Measurements from ENCODE around the gene PNPLA2.
A peak's percentile ranks its signal among the peaks of the same experiment; 100 is the strongest.

Gene PNPLA2

DNA sequence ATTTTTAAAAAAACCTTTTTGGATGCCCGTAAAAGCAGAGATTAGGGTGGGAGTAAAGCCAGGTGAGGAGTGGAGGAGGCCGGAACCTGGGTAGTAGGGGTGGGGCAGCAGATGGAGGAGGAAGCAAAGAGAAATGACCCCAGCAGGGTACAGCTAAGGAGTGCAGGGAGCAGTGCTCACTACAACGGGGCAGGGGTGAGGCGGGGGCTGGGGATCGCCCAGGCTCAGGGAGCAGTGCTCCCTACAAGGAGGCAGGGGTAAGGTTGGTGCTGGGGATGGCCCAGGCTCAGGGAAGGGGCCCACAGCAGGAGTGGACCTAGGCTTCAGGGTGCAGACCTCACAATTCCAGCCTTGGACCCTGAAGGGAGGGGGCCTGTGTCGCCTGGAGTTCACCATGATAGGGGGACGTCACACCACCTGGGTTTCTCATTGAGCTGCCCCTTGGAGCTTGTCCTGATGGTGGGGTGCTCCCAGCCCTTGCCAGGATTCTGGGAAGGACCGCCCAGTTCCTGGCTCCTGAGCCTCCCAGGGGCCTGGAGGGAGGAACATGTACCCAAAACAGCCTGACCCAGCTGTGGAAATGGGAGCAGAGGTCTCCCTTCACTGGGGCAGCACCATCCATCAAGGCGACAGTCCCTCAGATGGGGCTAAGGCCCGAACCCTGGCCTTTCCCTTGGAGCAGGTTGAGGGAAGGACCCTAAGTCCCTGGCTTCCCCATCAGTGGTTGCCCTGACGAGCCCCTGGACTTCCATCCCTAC lies 2.9 kb upstream of the PNPLA2 start:
- peaks cover 46% of the 10 kb centered on the region for H3K4me1 ChIP-seq (ENCODE audit: control insufficient read depth, insufficient read depth, low read length)
- DNase-seq (ENCODE audit: low read depth): no peak
- H3K9me3 ChIP-seq (ENCODE audit: control insufficient read depth, low read length): no peaks in the 10 kb centered on the region
- H3K4me3 ChIP-seq (ENCODE audit: low read length): no peak overlapping the region
- peak overlapping the region; percentile 65 for H3K9ac ChIP-seq (ENCODE audit: low read length)
- peaks cover 40% of the 10 kb centered on the region for H3K36me3 ChIP-seq (ENCODE audit: control insufficient read depth, insufficient read depth, low read length, severe bottlenecking)
- no peaks in the 10 kb centered on the region for H3K27me3 ChIP-seq (replicated peaks; ENCODE audit: control insufficient read depth, insufficient read depth, low read length)

DNA sequence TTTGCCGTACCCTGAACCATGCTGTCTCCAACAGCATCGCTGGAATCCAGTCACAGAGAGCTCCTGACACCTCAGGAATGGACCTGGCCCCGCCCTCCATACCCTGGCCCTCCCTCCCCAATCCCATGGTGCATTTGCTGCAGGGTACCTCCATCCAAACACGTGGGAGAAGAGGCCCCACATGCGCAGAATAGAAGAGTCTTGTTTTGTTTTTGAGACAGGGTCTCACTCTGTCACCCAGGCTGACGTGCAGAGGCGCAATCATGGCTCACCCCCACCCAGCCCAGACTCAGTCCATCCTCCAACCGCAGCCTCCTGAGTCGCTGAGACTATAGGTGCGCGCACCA lies 2.3 kb upstream of the PNPLA2 start:
- H3K27me3 ChIP-seq (replicated peaks; ENCODE audit: control insufficient read depth, insufficient read depth, low read length): no peaks in the 10 kb centered on the region
- peaks cover 46% of the 10 kb centered on the region for H3K4me1 ChIP-seq (ENCODE audit: control insufficient read depth, insufficient read depth, low read length)
- DNase-seq (ENCODE audit: low read depth): no peak
- no peaks in the 10 kb centered on the region for H3K9me3 ChIP-seq (ENCODE audit: control insufficient read depth, low read length)
- H3K9ac ChIP-seq (ENCODE audit: low read length): peak overlapping the region; percentile 32
- peaks cover 40% of the 10 kb centered on the region for H3K36me3 ChIP-seq (ENCODE audit: control insufficient read depth, insufficient read depth, low read length, severe bottlenecking)
- H3K4me3 ChIP-seq (ENCODE audit: low read length): no peak overlapping the region

DNA sequence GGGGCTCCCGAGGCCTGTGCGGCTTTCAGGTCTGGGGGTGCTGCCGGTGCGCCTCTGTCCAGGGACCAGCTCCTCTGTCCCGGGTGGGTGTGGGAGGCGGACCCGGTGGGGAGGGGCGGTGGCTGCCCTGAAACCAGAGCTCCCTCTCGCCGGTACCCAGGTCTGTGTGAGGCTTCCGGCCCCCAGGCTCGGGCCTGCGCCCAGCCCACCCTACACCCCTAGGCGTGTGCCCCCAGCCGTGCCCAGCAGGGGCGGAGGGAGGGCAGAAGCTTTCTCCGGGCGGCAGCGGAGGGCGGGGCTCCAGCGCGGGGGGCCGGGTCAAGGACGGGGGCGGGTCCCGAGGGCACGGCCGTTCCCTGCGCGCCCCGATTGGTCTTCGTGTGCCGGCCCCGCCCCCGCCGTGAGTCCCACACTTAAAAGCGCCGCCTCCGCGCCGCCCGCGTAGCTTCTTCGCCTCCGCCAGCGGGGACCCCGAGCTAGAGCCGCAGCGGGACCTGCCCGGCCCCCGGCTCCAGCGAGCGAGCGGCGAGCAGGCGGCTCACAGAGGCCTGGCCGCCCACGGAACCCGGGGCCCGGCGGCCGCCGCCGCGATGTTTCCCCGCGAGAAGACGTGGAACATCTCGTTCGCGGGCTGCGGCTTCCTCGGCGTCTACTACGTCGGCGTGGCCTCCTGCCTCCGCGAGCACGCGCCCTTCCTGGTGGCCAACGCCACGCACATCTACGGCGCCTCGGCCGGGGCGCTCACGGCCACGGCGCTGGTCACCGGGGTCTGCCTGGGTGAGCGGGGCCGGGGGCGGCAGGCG lies 616 bp downstream of the PNPLA2 start:
- no peaks in the 10 kb centered on the region for H3K9me3 ChIP-seq (ENCODE audit: control insufficient read depth, low read length)
- H3K4me1 ChIP-seq (ENCODE audit: control insufficient read depth, insufficient read depth, low read length): peaks cover 31% of the 10 kb centered on the region
- no peaks in the 10 kb centered on the region for H3K27me3 ChIP-seq (replicated peaks; ENCODE audit: control insufficient read depth, insufficient read depth, low read length)
- peak; percentile 97 for DNase-seq (ENCODE audit: low read depth)
- H3K36me3 ChIP-seq (ENCODE audit: control insufficient read depth, insufficient read depth, low read length, severe bottlenecking): peaks cover 43% of the 10 kb centered on the region
- H3K9ac ChIP-seq (ENCODE audit: low read length): peak overlapping the region; percentile 99
- H3K4me3 ChIP-seq (ENCODE audit: low read length): peak overlapping the region; percentile 94

DNA sequence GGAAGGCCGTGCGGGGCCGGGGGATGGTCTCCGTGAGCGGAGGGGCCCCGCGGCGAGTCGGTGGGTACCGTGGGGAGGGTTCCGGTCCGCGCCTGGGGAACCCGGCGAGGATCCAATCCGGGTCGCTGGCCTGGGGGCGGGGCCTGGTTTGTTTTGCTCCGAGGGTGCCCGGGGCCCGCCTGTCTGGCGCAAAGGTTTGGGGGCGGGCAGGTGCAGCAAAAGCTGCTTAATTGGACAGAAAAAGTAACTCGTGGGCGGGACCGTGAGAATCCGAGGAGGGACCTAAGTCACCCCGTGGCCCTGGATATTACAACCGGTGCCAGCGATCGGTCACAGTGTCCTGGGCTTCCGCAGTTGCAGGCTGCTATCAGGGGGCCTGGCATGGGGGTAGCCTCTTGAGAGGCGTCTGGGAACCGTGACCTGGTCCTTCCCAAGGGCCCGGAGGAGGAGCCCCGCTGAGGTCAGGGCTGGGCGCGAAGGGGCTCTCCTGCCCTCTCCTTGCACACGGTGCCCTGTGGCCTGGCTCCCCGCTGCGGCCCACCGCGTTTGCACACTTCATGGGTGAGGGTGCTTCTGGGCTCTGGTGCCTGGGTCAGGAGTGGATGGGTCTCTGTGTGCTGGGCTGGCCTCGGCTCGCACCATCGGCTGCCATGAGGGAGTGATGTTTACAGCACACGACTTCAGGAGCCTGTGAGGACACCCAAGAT lies 1.4 kb downstream of the PNPLA2 start:
- DNase-seq (ENCODE audit: low read depth): peak; percentile 80
- Histone ChIP-seq H3K27me3 (replicated peaks; ENCODE audit: control insufficient read depth, insufficient read depth, low read length) (no peaks in the 10 kb centered on the region), H3K36me3 (ENCODE audit: control insufficient read depth, insufficient read depth, low read length, severe bottlenecking) (peaks cover 51% of the 10 kb centered on the region), H3K9me3 (ENCODE audit: control insufficient read depth, low read length) (no peaks in the 10 kb centered on the region), H3K9ac (ENCODE audit: low read length) (peak overlapping the region; percentile 99), H3K4me1 (ENCODE audit: control insufficient read depth, insufficient read depth, low read length) (peaks cover 32% of the 10 kb centered on the region), H3K4me3 (ENCODE audit: low read length) (peak overlapping the region; percentile 94)

DNA sequence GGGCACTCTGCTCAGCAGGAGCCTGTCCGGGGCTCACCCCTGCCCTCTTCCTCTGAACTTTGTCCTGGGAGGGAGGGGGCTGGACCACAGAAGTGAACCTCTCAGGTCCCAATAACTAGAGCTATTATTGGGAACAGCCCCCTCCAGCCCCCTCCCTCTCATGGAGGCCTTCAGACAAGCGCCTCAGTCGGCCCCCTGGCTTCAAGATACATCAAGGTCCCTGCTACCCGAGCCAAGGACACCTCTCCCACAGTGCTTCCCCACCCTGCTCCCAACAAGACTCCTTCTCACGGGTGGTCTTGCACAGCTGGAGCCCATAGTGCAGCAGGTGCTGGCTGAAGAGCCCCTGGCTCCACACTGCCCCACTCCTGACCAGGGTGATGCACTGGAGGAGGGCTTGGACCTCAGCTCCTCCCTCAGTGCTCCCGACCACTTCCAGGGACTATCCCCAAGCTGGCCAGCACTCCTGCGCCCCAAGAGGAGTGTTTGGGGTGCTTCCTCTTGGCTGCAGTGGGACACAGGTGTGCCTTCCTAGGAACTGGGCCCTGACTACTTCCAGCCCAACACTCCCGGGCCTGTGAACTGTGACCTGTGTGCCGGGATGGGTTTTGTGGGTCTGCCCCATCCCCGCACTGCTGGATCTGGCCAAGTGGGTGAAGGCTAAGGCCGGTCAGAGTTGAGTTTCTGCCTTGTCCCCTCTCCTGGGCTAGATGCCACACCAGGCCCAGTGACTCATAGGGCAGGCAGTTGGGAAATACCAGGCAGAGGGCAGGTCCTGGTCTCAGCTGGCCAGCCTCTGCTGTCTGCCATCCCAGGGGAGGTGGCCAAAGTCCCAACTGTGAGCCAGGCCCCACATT lies 2.2 kb downstream of the PNPLA2 start:
- H3K9ac ChIP-seq (ENCODE audit: low read length): peak overlapping the region; percentile 99
- H3K27me3 ChIP-seq (replicated peaks; ENCODE audit: control insufficient read depth, insufficient read depth, low read length): no peaks in the 10 kb centered on the region
- H3K36me3 ChIP-seq (ENCODE audit: control insufficient read depth, insufficient read depth, low read length, severe bottlenecking): peaks cover 58% of the 10 kb centered on the region
- H3K9me3 ChIP-seq (ENCODE audit: control insufficient read depth, low read length): no peaks in the 10 kb centered on the region
- DNase-seq (ENCODE audit: low read depth): peak; percentile 87
- H3K4me3 ChIP-seq (ENCODE audit: low read length): peak overlapping the region; percentile 94
- H3K4me1 ChIP-seq (ENCODE audit: control insufficient read depth, insufficient read depth, low read length): peaks cover 36% of the 10 kb centered on the region

DNA sequence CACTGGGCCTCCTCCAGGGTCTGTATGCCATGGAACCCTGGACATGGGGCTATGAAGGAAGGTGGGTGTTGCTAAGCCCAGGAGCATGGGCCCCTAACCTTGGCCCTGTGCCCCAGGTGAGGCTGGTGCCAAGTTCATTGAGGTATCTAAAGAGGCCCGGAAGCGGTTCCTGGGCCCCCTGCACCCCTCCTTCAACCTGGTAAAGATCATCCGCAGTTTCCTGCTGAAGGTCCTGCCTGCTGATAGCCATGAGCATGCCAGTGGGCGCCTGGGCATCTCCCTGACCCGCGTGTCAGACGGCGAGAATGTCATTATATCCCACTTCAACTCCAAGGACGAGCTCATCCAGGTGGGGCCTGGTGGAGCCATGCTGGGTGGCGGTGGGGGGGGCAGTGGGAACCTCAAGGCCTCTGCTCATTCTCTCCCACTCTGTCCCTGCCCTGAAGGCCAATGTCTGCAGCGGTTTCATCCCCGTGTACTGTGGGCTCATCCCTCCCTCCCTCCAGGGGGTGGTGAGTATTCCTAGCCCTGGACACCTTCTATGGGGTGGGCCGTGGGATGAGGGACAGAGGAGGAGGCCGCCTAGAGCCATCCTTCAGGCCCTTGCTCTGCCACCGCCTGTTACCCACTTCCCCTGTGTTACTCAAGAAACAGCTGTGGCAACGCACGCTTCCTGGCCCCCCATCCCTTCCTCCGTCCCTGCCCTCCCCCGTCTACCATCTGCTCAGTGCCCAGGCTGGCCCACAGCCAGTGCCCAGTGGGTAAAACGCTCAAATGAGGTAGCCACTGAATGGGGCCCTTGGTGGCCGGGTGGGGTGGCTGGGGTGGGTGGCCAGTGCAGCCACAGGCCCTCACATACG lies 3.0 kb downstream of the PNPLA2 start:
- no peaks in the 10 kb centered on the region for H3K27me3 ChIP-seq (replicated peaks; ENCODE audit: control insufficient read depth, insufficient read depth, low read length)
- H3K36me3 ChIP-seq (ENCODE audit: control insufficient read depth, insufficient read depth, low read length, severe bottlenecking): peaks cover 58% of the 10 kb centered on the region
- H3K9ac ChIP-seq (ENCODE audit: low read length): peak overlapping the region; percentile 99
- no peak for DNase-seq (ENCODE audit: low read depth)
- peak overlapping the region; percentile 94 for H3K4me3 ChIP-seq (ENCODE audit: low read length)
- peaks cover 32% of the 10 kb centered on the region for H3K4me1 ChIP-seq (ENCODE audit: control insufficient read depth, insufficient read depth, low read length)
- H3K9me3 ChIP-seq (ENCODE audit: control insufficient read depth, low read length): no peaks in the 10 kb centered on the region

DNA sequence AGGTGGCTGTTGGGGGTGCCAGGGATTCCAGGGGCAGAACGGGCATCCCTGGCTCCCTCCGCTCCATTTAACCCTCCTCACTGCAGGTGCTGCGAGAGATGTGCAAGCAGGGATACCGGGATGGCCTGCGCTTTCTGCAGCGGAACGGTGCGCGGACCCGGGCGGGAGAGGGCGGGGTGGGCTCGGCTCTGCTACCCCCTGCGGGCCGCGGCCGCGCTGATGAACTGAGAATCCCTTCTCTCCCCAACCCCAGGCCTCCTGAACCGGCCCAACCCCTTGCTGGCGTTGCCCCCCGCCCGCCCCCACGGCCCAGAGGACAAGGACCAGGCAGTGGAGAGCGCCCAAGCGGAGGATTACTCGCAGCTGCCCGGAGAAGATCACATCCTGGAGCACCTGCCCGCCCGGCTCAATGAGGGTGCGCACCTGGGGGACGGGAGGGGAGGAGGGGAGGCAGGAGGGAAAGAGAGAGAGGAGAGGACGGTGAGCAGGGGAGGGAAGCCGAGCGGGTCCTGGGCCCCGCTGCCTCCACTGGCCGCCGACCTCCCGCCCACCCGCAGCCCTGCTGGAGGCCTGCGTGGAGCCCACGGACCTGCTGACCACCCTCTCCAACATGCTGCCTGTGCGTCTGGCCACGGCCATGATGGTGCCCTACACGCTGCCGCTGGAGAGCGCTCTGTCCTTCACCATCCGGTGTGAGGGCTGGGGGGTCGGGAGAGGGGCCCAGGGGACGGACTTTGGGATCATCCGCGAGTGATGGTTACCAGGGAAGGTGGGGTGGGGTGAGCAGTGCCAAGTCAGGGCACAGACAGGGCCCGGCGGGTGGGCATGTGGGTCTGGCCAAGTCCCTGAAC lies 5.0 kb downstream of the PNPLA2 start:
- Histone ChIP-seq H3K4me1 (ENCODE audit: control insufficient read depth, insufficient read depth, low read length) (peaks cover 27% of the 10 kb centered on the region), H3K9ac (ENCODE audit: low read length) (peak overlapping the region; percentile 99), H3K36me3 (ENCODE audit: control insufficient read depth, insufficient read depth, low read length, severe bottlenecking) (peaks cover 58% of the 10 kb centered on the region), H3K9me3 (ENCODE audit: control insufficient read depth, low read length) (no peaks in the 10 kb centered on the region), H3K4me3 (ENCODE audit: low read length) (no peak overlapping the region), H3K27me3 (replicated peaks; ENCODE audit: control insufficient read depth, insufficient read depth, low read length) (no peaks in the 10 kb centered on the region)
- DNase-seq (ENCODE audit: low read depth): no peak

DNA sequence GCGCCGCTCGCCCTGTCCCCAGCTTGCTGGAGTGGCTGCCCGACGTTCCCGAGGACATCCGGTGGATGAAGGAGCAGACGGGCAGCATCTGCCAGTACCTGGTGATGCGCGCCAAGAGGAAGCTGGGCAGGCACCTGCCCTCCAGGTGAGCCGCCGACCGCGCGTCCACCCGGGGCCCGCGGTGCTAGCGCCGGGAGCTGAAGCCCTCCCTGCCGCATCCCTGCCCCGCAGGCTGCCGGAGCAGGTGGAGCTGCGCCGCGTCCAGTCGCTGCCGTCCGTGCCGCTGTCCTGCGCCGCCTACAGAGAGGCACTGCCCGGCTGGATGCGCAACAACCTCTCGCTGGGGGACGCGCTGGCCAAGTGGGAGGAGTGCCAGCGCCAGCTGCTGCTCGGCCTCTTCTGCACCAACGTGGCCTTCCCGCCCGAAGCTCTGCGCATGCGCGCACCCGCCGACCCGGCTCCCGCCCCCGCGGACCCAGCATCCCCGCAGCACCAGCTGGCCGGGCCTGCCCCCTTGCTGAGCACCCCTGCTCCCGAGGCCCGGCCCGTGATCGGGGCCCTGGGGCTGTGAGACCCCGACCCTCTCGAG lies 5.7 kb downstream of the PNPLA2 start:
- no peak overlapping the region for H3K4me3 ChIP-seq (ENCODE audit: low read length)
- H3K27me3 ChIP-seq (replicated peaks; ENCODE audit: control insufficient read depth, insufficient read depth, low read length): no peaks in the 10 kb centered on the region
- no peak overlapping the region for H3K9ac ChIP-seq (ENCODE audit: low read length)
- no peak for DNase-seq (ENCODE audit: low read depth)
- H3K9me3 ChIP-seq (ENCODE audit: control insufficient read depth, low read length): no peaks in the 10 kb centered on the region
- peaks cover 58% of the 10 kb centered on the region for H3K36me3 ChIP-seq (ENCODE audit: control insufficient read depth, insufficient read depth, low read length, severe bottlenecking)
- peaks cover 34% of the 10 kb centered on the region for H3K4me1 ChIP-seq (ENCODE audit: control insufficient read depth, insufficient read depth, low read length)

DNA sequence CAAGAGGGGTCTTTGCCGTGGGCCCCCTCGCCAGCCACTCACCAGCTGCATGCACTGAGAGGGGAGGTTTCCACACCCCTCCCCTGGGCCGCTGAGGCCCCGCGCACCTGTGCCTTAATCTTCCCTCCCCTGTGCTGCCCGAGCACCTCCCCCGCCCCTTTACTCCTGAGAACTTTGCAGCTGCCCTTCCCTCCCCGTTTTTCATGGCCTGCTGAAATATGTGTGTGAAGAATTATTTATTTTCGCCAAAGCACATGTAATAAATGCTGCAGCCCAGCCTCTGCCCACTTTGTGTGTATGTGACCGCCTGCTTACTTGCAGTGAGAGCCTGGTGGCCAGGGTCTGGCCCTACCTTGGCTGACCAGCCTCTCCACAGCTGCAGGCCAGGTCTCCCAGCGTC lies 6.2 kb downstream of the PNPLA2 start:
- Histone ChIP-seq H3K36me3 (ENCODE audit: control insufficient read depth, insufficient read depth, low read length, severe bottlenecking) (peaks cover 58% of the 10 kb centered on the region), H3K9me3 (ENCODE audit: control insufficient read depth, low read length) (no peaks in the 10 kb centered on the region), H3K4me1 (ENCODE audit: control insufficient read depth, insufficient read depth, low read length) (peaks cover 39% of the 10 kb centered on the region), H3K4me3 (ENCODE audit: low read length) (no peak overlapping the region), H3K27me3 (replicated peaks; ENCODE audit: control insufficient read depth, insufficient read depth, low read length) (no peaks in the 10 kb centered on the region), H3K9ac (ENCODE audit: low read length) (peak overlapping the region; percentile 20)
- DNase-seq (ENCODE audit: low read depth): no peak
